ENCODE measurements around the gene XYLT2. TPM values are rescaled to one million over a fixed set of nuclear protein-coding genes. Genes with fewer than 3 reads are reported as not detected.
A peak's percentile ranks its signal among the peaks of the same experiment; 100 is the strongest.

Gene XYLT2
- total RNA-seq, 1 donor from 2014 or later: 12.2 TPM

- Mint-ChIP-seq H3K9me3 (peaks cover 9% of the 10 kb centered on the region), H3K36me3 (no peaks in the 10 kb centered on the region), H3K27ac (no peak overlapping the region), H3K27me3 (ENCODE audit: insufficient read depth, low read depth) (peaks cover 7% of the 10 kb centered on the region), H3K4me3 (no peak overlapping the region), H3K4me1 (peaks cover 7% of the 10 kb centered on the region)
- no peak for DNase-seq (ENCODE audit: low spot score)
- Histone ChIP-seq H3K79me2 (ENCODE audit: low read depth) (no peaks in the 10 kb centered on the region), H3K9me3 (ENCODE audit: low read depth) (no peaks in the 10 kb centered on the region), H3K27me3 (peaks cover 11% of the 10 kb centered on the region), H3K36me3 (no peaks in the 10 kb centered on the region), H3K27ac (no peak overlapping the region), H4K20me1 (ENCODE audit: low read depth) (no peaks in the 10 kb centered on the region), H2AFZ (replicated peaks) (no peak overlapping the region), H3K4me2 (no peak overlapping the region), H3K4me3 (no peak overlapping the region), H3F3A (ENCODE audit: low read depth) (no peaks in the 10 kb centered on the region), H3K4me1 (no peaks in the 10 kb centered on the region), H3K9ac (no peak overlapping the region)
- no peak for TF ChIP-seq CTCF (IDR thresholded peaks at IDR 0.05)
- no peak for TF ChIP-seq EZH2 (IDR thresholded peaks at IDR 0.05)
- no peak for TF ChIP-seq EZH2phosphoT487 (IDR thresholded peaks at IDR 0.05)
These were observed 7.3 kb upstream of the XYLT2 start for GRCh38 chr17:50338645-50339044.

GRCh38 chr17:50339381-50339780 lies 6.5 kb upstream of the XYLT2 start:
- no peak overlapping the region for H3K4me3 Mint-ChIP-seq
- Histone ChIP-seq H3K9ac (no peak overlapping the region), H3K27me3 (peaks cover 18% of the 10 kb centered on the region), H3K36me3 (no peaks in the 10 kb centered on the region), H3K27ac (no peak overlapping the region), H3K4me1 (no peaks in the 10 kb centered on the region), H4K20me1 (ENCODE audit: low read depth) (no peaks in the 10 kb centered on the region), H3K4me2 (no peak overlapping the region), H2AFZ (replicated peaks) (no peak overlapping the region), H3F3A (ENCODE audit: low read depth) (no peaks in the 10 kb centered on the region), H3K79me2 (ENCODE audit: low read depth) (no peaks in the 10 kb centered on the region), H3K9me3 (ENCODE audit: low read depth) (no peaks in the 10 kb centered on the region), H3K4me3 (no peak overlapping the region)
- TF ChIP-seq CTCF (IDR thresholded peaks at IDR 0.05): no peak
- TF ChIP-seq EZH2 (IDR thresholded peaks at IDR 0.05): no peak
- no peak for TF ChIP-seq EZH2phosphoT487 (IDR thresholded peaks at IDR 0.05)
- no peak overlapping the region for H3K27ac Mint-ChIP-seq
- peaks cover 7% of the 10 kb centered on the region for H3K27me3 Mint-ChIP-seq (ENCODE audit: insufficient read depth, low read depth)
- no peak for DNase-seq (ENCODE audit: low spot score)
- H3K9me3 Mint-ChIP-seq: peaks cover 9% of the 10 kb centered on the region
- peaks cover under 1% of the 10 kb centered on the region for H3K4me1 Mint-ChIP-seq
- H3K36me3 Mint-ChIP-seq: no peaks in the 10 kb centered on the region

- peak overlapping the region; percentile 97 for H2AFZ ChIP-seq (replicated peaks)
- peaks cover 18% of the 10 kb centered on the region for H3K79me2 ChIP-seq (ENCODE audit: low read depth)
- TF ChIP-seq EZH2 (IDR thresholded peaks at IDR 0.05) (no peak), CTCF (IDR thresholded peaks at IDR 0.05) (no peak)
- H3K4me2 ChIP-seq: peak overlapping the region; percentile 98
- peaks cover 19% of the 10 kb centered on the region for H3K4me1 ChIP-seq
- Mint-ChIP-seq H3K27ac (no peak overlapping the region), H3K36me3 (no peaks in the 10 kb centered on the region), H3K27me3 (ENCODE audit: insufficient read depth, low read depth) (peaks cover 10% of the 10 kb centered on the region), H3K9me3 (no peaks in the 10 kb centered on the region), H3K4me1 (peaks cover 33% of the 10 kb centered on the region), H3K4me3 (peak overlapping the region; percentile 85)
- H3K27ac ChIP-seq: no peak overlapping the region
- no peaks in the 10 kb centered on the region for H3K9me3 ChIP-seq (ENCODE audit: low read depth)
- H3K27me3 ChIP-seq: peaks cover 28% of the 10 kb centered on the region
- no peak for DNase-seq (ENCODE audit: low spot score)
- H3K4me3 ChIP-seq: no peak overlapping the region
- H3K9ac ChIP-seq: no peak overlapping the region
- H4K20me1 ChIP-seq (ENCODE audit: low read depth): peaks cover 27% of the 10 kb centered on the region
- H3F3A ChIP-seq (ENCODE audit: low read depth): no peaks in the 10 kb centered on the region
- H3K36me3 ChIP-seq: no peaks in the 10 kb centered on the region
These were observed 1.1 kb upstream of the XYLT2 start for GRCh38 chr17:50344731-50345365.
